Tibial nerve (tissue), 4 donors: Measurements from ENCODE around the gene TUBB1. TPM values are rescaled to one million over a fixed set of nuclear protein-coding genes. Genes with fewer than 3 reads are reported as not detected.

Experiments used
- DNase-seq, 2 donors: peaks; one replicate each; pipeline ENCODE4 v3.0.0-alpha.2; 2019; ENCODE audit warnings: low spot score in 2 of 2
- H3K27ac ChIP-seq, 4 donors: fragments of 200-600 bp; sonication (generic) in 3 of 4; one replicate each; pipeline ENCODE4 v1.5.1; 2017 to 2019; ENCODE audit warnings: mild to moderate bottlenecking in 1 of 4
- H3K27me3 ChIP-seq, 2 donors: fragments of 200-600 bp; sonication (generic) in 1 of 2; one replicate each; pipeline versions ENCODE4 v1.5.1 to v1.6.0; 2017 to 2019
- H3K36me3 ChIP-seq, 3 donors: fragments of 200-600 bp; sonication (generic); one replicate each; pipeline ENCODE4 v1.5.1; 2018 to 2019
- H3K4me1 ChIP-seq, 4 donors: fragments of 200-600 bp; sonication (generic) in 3 of 4; one replicate each; pipeline ENCODE4 v1.5.1; 2017 to 2019
- H3K4me3 ChIP-seq, 4 donors: fragments of 200-600 bp; sonication (generic) in 3 of 4; one replicate each; pipeline ENCODE4 v1.5.1; 2017 to 2019; ENCODE audit warnings: mild to moderate bottlenecking in 1 of 4, moderate library complexity in 1 of 4
- H3K9me3 ChIP-seq, 4 donors: fragments of 200-600 bp; sonication (generic) in 3 of 4; one replicate each; pipeline ENCODE4 v1.5.1; 2017 to 2019
- EP300 ChIP-seq, 2 donors: sonication (generic); formaldehyde crosslinking; IDR thresholded peaks; one replicate each; pipeline ENCODE4 v1.6.1; 2017; ENCODE audit warnings: antibody characterized with exemption in 2 of 2, mild to moderate bottlenecking in 1 of 2
- POLR2A ChIP-seq, 2 donors: fragments of 450-650 bp; IDR thresholded peaks; one replicate each; pipeline ENCODE4 v1.6.1; 2017; ENCODE audit warnings: antibody characterized with exemption in 2 of 2, mild to moderate bottlenecking in 2 of 2, moderate library complexity in 2 of 2
- WGBS, 2 donors: methylation state at CpG; one replicate each; pipeline ENCODE4 v1.1.5; 2018; 5-methylcytosine and 5-hydroxymethylcytosine counted together
- total RNA-seq, 4 donors: library from RNA; depleted of rRNA; stranded (reverse); fragments of >200 nt; gene quantifications; one replicate each; pipeline ENCODE4 v1.1.0, GENCODE V29; 2016
- TF ChIP-seq, protein P1 (sequence below), 5 experiments: fragments of 200-600 bp in 3 of 5; fragments of 450-650 bp in 2 of 5; sonication (generic) in 3 of 5; IDR thresholded peaks; one replicate each; pipeline ENCODE4 v1.5.1; 2016 to 2019; ENCODE audit warnings: antibody characterized with exemption in 5 of 5, mild to moderate bottlenecking in 3 of 5, moderate library complexity in 2 of 5

The TUBB1 gene
- total RNA-seq, 4 donors from 2014 or later = 0.21 to 0.60 (median 0.59) TPM; not detected in 1

DNA sequence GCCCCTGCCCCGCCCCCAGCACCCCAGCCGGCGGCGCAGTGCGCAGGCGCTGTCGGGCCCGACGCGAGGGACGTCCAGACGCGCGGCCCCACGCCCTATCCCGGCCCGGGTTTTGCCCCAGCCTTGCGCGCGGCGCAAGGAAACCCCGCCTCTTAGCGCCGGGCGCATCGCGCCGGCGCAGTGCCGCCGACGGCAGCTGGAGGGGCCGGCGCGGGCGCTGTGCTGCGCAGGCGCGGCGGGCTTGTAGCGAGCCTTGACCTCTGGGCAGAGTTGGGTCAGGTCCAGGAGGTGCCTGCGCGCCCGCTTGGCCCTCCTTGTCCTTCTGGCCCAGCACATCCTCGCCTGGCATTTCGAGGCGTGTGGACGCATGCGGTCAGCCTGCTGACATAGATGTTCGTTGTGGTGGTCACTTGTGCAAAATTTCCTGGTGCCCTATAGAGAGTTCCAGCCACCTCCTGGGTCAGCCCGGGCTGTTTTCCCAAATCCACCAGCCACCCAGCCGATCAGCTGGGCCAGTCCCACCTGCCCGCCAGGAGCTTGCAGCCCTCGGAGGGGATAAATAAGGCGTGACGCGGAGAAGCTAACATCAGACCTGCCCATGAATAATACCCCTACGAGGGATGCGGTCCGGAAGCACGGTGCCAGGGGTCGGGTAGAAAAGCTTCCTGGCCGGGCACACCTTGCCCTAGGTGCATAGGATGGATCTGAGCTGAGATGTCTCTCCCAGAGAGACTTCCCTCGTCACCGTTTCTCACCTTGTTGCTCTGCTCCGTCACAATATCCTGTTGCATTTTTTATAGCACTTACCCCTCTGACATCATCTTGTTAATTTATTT is 23.8 kb downstream of the TUBB1 start:
- Histone ChIP-seq H3K27ac (peak overlapping the region; percentile 58 to 93 (median 87)), H3K27me3 (no peaks in the 10 kb centered on the region), H3K4me1 (peaks cover 2 to 49% (median 16%) of the 10 kb centered on the region in 4 donors), H3K36me3 (peaks cover 0 to 7% (median 0%) of the 10 kb centered on the region in 3 donors), H3K9me3 (no peaks in the 10 kb centered on the region), H3K4me3 (peak overlapping the region; percentile 68 to 100 (median 93))
- 24 to 53% methylated on average over 20 to 44 of the region's 66 CpGs for WGBS, 2 donors
- DNase-seq = peak; percentile 76 to 77
- TF ChIP-seq EP300 (IDR thresholded peaks at IDR 0.05) (peak in 1 of 2 donors; percentile 14), POLR2A (IDR thresholded peaks at IDR 0.05) (peak in 1 of 2 donors; percentile 50)
- TF ChIP-seq, protein P1, sequence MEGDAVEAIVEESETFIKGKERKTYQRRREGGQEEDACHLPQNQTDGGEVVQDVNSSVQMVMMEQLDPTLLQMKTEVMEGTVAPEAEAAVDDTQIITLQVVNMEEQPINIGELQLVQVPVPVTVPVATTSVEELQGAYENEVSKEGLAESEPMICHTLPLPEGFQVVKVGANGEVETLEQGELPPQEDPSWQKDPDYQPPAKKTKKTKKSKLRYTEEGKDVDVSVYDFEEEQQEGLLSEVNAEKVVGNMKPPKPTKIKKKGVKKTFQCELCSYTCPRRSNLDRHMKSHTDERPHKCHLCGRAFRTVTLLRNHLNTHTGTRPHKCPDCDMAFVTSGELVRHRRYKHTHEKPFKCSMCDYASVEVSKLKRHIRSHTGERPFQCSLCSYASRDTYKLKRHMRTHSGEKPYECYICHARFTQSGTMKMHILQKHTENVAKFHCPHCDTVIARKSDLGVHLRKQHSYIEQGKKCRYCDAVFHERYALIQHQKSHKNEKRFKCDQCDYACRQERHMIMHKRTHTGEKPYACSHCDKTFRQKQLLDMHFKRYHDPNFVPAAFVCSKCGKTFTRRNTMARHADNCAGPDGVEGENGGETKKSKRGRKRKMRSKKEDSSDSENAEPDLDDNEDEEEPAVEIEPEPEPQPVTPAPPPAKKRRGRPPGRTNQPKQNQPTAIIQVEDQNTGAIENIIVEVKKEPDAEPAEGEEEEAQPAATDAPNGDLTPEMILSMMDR (IDR thresholded peaks at IDR 0.05) = peak in 3 of 5 experiments; percentile 25 to 52 (median 32)

- peaks cover 0 to 3% (median 0%) of the 10 kb centered on the region in 3 donors for H3K36me3 ChIP-seq
- peaks cover 2 to 49% (median 16%) of the 10 kb centered on the region in 4 donors for H3K4me1 ChIP-seq
- TF ChIP-seq, protein P1 (IDR thresholded peaks at IDR 0.05) = no peak
- TF ChIP-seq EP300 (IDR thresholded peaks at IDR 0.05) = no peak
- TF ChIP-seq POLR2A (IDR thresholded peaks at IDR 0.05) = no peak
- H3K4me3 ChIP-seq = no peak overlapping the region
- H3K27ac ChIP-seq = peak overlapping the region in 3 of 4 donors; percentile 85 to 93 (median 89)
- DNase-seq = no peak
- WGBS, 2 donors = 64 to 66% methylated on average over 3 of the region's 3 CpGs
- no peaks in the 10 kb centered on the region for H3K27me3 ChIP-seq
- H3K9me3 ChIP-seq = no peaks in the 10 kb centered on the region
Observed at GRCh38 chr20:59043698-59044097, 24.5 kb downstream of the TUBB1 start.

- TF ChIP-seq, protein P1 (IDR thresholded peaks at IDR 0.05) = no peak
- TF ChIP-seq POLR2A (IDR thresholded peaks at IDR 0.05) (no peak), EP300 (IDR thresholded peaks at IDR 0.05) (no peak)
- WGBS, 2 donors = 94% methylated on average over 3 of the region's 3 CpGs
- H3K9me3 ChIP-seq = no peaks in the 10 kb centered on the region
- H3K27me3 ChIP-seq = no peaks in the 10 kb centered on the region
- H3K36me3 ChIP-seq = peaks cover 0 to 3% (median 0%) of the 10 kb centered on the region in 3 donors
- no peak overlapping the region for H3K4me3 ChIP-seq
- peak overlapping the region in 1 of 4 donors; percentile 34 for H3K27ac ChIP-seq
- no peak for DNase-seq
- peaks cover 2 to 43% (median 16%) of the 10 kb centered on the region in 4 donors for H3K4me1 ChIP-seq
Observed at GRCh38 chr20:59044295-59044694, 25.1 kb downstream of the TUBB1 start.

- WGBS, 2 donors = 69 to 74% methylated on average over 3 of the region's 3 CpGs
- no peak for TF ChIP-seq POLR2A (IDR thresholded peaks at IDR 0.05)
- no peak for TF ChIP-seq EP300 (IDR thresholded peaks at IDR 0.05)
- TF ChIP-seq, protein P1 (IDR thresholded peaks at IDR 0.05) = no peak
- no peak for DNase-seq
- peak overlapping the region in 1 of 4 donors; percentile 34 for H3K27ac ChIP-seq
- no peak overlapping the region for H3K4me3 ChIP-seq
- H3K36me3 ChIP-seq = peaks cover 0 to 3% (median 0%) of the 10 kb centered on the region in 3 donors
- H3K9me3 ChIP-seq = no peaks in the 10 kb centered on the region
- H3K27me3 ChIP-seq = no peaks in the 10 kb centered on the region
- peaks cover under 1 to 38% (median 16%) of the 10 kb centered on the region in 4 donors for H3K4me1 ChIP-seq
Observed at GRCh38 chr20:59044796-59045195, 25.6 kb downstream of the TUBB1 start.

DNA sequence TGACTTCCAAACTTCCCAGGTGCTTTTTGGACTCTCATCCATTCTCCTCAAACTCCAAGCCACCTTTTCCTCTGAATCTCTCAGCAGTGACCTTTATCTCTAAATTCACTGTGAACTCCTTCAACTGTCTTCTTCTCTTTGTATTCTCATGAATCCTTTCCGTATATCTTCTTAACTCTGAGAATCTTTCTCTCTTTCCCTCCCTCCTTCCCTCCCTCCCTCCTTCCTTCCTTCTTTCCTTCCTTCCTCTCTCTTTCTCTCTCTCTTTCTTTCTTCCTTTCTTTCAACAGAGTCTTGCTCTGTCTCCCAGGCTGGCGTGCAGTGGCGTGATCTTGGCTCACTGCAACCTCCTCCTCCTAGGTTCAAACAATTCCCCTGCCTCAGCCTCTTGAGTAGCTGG is 27.6 kb downstream of the TUBB1 start:
- TF ChIP-seq POLR2A (IDR thresholded peaks at IDR 0.05) = no peak
- TF ChIP-seq, protein P1 (IDR thresholded peaks at IDR 0.05) = no peak
- TF ChIP-seq EP300 (IDR thresholded peaks at IDR 0.05) = no peak
- H3K4me1 ChIP-seq = peaks cover 0 to 18% (median 7%) of the 10 kb centered on the region in 4 donors
- no peaks in the 10 kb centered on the region for H3K9me3 ChIP-seq
- H3K27ac ChIP-seq = no peak overlapping the region
- H3K27me3 ChIP-seq = no peaks in the 10 kb centered on the region
- DNase-seq = no peak
- 85 to 89% methylated on average over 3 of the region's 3 CpGs for whole genome bisulfite sequencing, 2 donors
- H3K36me3 ChIP-seq = no peaks in the 10 kb centered on the region
- H3K4me3 ChIP-seq = no peak overlapping the region
